ENCODE data around the gene TLCD3A.
A peak's percentile ranks its signal among the peaks of the same experiment; 100 is the strongest.
"Not testable (repeated sequence)": the region's sequence is repeated elsewhere in the genome, so short reads cannot be mapped to it uniquely, and the experiment has no call there.

TLCD3A gene

GRCh38 chr17:750431-751037 lies 18.1 kb downstream of the TLCD3A start:
- DNase-seq = no peak

- peak; percentile 57 to 63 for DNase-seq
Measured at GRCh38 chr17:751269-752001, 19.0 kb downstream of the TLCD3A start.

GRCh38 chr17:752002-752619 lies 19.7 kb downstream of the TLCD3A start, which contains the start of gene GEMIN4:
TSS of gene GEMIN4 (minus strand) at chr17:752264. CDS start at chr17:752142, 122 bp downstream.
- peak; percentile 92 for DNase-seq

GRCh38 chr17:752620-753219 lies 20.3 kb downstream of the TLCD3A start:
- DNase-seq = peak in 1 of 2 donors; percentile 34

- no peak for DNase-seq
Measured at GRCh38 chr17:753418-753817, 21.0 kb downstream of the TLCD3A start.

GRCh38 chr17:755319-755961 lies 23.0 kb downstream of the TLCD3A start:
- not testable (repeated sequence) for DNase-seq

GRCh38 chr17:756010-756567 lies 23.7 kb downstream of the TLCD3A start:
- not testable (repeated sequence) for DNase-seq

- DNase-seq = no peak
Measured at GRCh38 chr17:759964-760363, 27.6 kb downstream of the TLCD3A start.

- no peak for DNase-seq
Measured at GRCh38 chr17:760371-760770, 28.0 kb downstream of the TLCD3A start.

- DNase-seq = no peak
Measured at GRCh38 chr17:767076-767475, 34.7 kb downstream of the TLCD3A start.

GRCh38 chr17:773016-773415 lies 40.6 kb downstream of the TLCD3A start:
- DNase-seq = no peak

GRCh38 chr17:773467-774312 lies 41.3 kb downstream of the TLCD3A start:
- no peak for DNase-seq

- no peak for DNase-seq
Measured at GRCh38 chr17:774313-774584, 41.9 kb downstream of the TLCD3A start.

GRCh38 chr17:778096-778495 lies 45.7 kb downstream of the TLCD3A start:
- no peak for DNase-seq

- DNase-seq = peak; percentile 92 to 93
Measured at GRCh38 chr17:781805-782731, 49.7 kb downstream of the TLCD3A start, which contains the start of the genes GLOD4 and MRM3. TSS of gene GLOD4 (minus strand) at chr17:782280. CDS start at chr17:782255, 25 bp downstream. TSS of gene MRM3 (plus strand) at chr17:782353. CDS start at chr17:782379, 26 bp downstream.

- DNase-seq = no peak
Measured at GRCh38 chr17:784143-784542, 51.7 kb downstream of the TLCD3A start.

GRCh38 chr17:785901-786300 lies 53.5 kb downstream of the TLCD3A start:
- DNase-seq = not testable (repeated sequence)

GRCh38 chr17:787641-788221 lies 55.3 kb downstream of the TLCD3A start:
- no peak for DNase-seq

GRCh38 chr17:788551-788950 lies 56.2 kb downstream of the TLCD3A start:
- no peak for DNase-seq
